SH-SY5Y (cell line): ENCODE results near the gene TPSG1.

ENCODE experiments used
- GATA2 ChIP-seq: IDR thresholded peaks from 2 replicates; pipeline ENCODE4 v1.6.1; 2011; ENCODE audit warnings: mild to moderate bottlenecking, low read depth, low read length
- GATA3 ChIP-seq: IDR thresholded peaks from 2 replicates; pipeline ENCODE4 v1.6.1; 2011; ENCODE audit warnings: low read depth, mild to moderate bottlenecking, low read length, moderate library complexity

The TPSG1 gene

GRCh38 chr16:1225051-1225451 is at the start of gene TPSG1:
TPSG1 (minus strand) TSS chr16:1225268; CDS start chr16:1225252, 16 bp downstream.
- no peak for TF ChIP-seq GATA2
- TF ChIP-seq GATA3 = no peak

- TF ChIP-seq GATA3 (no peak), GATA2 (no peak)
Measured at GRCh38 chr16:1274767-1275166, 49.7 kb upstream of the TPSG1 start.

DNA sequence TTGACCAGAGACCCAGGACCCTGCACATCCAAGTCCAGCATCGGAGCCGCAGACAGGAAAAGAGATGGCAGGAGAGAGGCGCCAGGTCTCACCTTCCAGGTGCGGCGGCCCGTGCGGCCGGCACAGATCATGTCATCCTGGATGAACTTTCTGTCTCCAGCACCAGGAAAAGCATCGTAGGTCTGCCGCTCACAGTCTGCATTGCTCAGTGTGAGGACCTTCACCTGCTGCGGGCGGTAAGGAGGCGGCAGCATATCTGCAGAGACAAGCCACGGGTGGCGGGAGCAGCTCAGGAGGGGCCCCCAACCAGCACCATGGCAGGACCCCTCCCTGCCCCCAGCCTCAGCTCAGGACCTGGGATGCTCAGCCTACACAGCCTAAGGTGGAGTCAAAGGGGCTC is 48.7 kb upstream of the TPSG1 start:
- TF ChIP-seq GATA2 (no peak), GATA3 (no peak)

- TF ChIP-seq GATA2 = no peak
- TF ChIP-seq GATA3 = no peak
Measured at GRCh38 chr16:1272453-1273198, 47.6 kb upstream of the TPSG1 start.

DNA sequence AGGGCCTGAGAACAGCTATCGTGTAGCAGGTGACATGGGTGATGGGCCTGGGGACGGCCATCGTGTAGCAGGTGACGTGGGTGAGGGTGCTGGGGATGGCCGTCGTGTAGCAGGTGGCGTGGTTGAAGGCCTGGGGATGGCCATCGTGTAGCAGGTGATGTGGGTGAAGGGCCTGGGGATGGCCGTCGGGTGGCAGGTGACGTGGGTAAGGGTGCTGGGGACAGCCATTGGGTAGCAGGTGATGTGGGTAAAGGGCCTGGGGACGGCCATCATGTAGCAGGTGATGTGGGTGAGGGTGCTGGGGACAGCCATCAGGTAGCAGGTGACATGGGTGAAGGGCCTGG is 46.3 kb upstream of the TPSG1 start:
- no peak for TF ChIP-seq GATA3
- TF ChIP-seq GATA2 = no peak

DNA sequence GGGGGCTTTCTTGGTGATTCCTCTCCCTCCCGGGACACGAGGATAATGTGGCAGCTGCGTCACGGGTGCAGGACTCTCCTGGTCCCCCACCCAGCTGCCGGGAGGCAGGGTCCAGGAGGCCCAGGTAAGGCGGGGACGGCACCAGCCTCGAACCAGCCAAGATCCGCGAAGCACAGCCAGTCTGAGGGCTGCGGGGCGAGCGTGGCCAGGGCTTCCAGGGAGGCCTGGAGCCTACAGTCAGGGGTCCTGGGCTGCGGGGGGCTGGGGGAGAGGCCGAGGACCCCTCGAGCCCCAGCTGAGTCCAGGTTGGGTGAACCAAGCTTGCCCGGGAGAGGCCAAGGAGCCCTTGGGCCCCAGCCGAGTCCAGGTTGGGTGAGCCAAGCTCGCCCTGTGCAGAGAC is 40.8 kb upstream of the TPSG1 start:
- TF ChIP-seq GATA2 = no peak
- TF ChIP-seq GATA3 = no peak

- TF ChIP-seq GATA3 = no peak
- TF ChIP-seq GATA2 = no peak
Measured at GRCh38 chr16:1265090-1265630, 40.1 kb upstream of the TPSG1 start.

DNA sequence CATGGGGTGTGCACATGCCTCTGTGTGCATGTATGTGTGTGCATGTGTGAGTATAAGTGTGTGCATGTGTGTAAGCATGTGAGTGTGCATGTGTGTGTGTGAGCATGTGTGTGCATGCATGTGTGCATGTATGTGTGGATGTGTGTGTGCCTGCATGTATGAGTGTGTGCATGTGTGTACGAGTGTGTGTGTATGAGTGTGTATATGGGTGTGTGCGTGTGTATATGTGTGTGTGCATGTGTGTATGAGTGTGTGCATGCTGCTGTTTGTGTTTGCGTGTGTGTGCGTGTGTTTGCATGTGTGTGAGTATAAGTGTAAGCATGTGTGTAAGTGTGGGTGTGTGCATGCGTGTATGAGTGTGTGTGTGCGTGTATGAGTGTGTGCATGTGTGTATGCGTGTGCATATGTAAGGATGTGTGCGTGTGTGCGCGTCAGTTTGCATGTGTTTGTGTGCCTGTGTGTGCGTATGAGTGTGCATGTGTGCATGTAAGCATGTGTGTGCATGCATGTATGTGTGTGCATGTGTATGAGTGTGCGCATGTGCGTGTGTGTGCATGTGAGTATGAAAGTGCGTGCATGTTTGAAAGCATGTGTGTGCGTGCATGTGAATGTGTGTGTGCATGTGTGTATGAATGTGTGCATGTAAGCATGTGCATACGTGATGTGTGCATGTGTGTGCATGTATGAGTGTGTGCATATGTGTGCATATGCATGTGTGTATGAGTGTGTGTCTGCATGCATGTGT is 39.4 kb upstream of the TPSG1 start:
- TF ChIP-seq GATA3 = no peak
- no peak for TF ChIP-seq GATA2

- TF ChIP-seq GATA2 (no peak), GATA3 (no peak)
Measured at GRCh38 chr16:1263591-1264344, 38.7 kb upstream of the TPSG1 start.

GRCh38 chr16:1262846-1263221 is 37.8 kb upstream of the TPSG1 start:
- TF ChIP-seq GATA3 (no peak), GATA2 (no peak)

GRCh38 chr16:1262210-1262845 is 37.3 kb upstream of the TPSG1 start:
- no peak for TF ChIP-seq GATA2
- TF ChIP-seq GATA3 = no peak

GRCh38 chr16:1261131-1261892 is 36.2 kb upstream of the TPSG1 start:
- TF ChIP-seq GATA3 (no peak), GATA2 (no peak)

DNA sequence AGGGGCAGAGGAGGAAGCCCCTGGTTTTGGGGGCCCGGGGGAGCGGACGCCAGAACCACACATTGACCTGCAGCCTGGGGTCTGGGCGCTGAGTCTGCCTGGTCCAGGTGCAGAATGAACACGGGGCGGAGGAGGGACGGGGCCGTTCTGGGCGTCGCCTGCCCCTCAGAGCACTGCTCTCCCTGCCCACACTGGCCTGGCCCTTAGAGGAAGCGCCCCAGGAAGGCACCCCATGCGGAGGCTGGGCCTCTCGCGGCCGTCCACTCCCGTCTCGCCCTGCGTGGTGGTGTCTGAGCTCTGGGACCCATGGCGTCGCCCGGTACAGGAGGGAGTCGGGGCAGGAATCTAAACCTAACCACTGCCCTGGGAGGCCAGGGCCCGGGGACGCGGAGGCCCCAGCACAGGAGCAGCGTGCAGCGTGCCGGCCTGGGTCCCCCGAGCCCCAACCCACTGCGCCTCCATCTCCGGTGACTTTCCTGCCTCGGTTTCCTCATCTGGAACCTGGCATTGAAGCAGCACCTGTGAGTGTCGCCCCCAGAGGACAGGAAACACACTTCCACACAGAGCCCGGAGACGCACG is 35.1 kb upstream of the TPSG1 start:
- TF ChIP-seq GATA2 (no peak), GATA3 (no peak)

DNA sequence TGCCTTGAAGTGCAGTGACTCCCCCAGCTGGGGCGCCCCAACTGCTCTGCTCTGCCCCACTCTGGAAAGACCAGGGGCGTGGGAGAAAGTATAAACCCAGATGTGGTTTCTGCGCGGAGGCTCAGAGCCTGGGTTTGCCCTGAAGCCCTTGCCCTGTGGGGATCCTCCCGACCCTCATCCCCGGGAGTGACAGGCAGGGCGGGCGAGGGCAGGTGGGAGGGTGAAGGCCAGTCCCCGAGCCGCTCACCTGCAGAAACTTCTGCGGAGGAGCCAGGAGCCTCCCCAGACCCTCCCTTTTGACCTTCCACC is 34.6 kb upstream of the TPSG1 start:
- TF ChIP-seq GATA3 (no peak), GATA2 (no peak)
